ENCODE measurements around the gene L3MBTL4.

L3MBTL4 gene

DNA sequence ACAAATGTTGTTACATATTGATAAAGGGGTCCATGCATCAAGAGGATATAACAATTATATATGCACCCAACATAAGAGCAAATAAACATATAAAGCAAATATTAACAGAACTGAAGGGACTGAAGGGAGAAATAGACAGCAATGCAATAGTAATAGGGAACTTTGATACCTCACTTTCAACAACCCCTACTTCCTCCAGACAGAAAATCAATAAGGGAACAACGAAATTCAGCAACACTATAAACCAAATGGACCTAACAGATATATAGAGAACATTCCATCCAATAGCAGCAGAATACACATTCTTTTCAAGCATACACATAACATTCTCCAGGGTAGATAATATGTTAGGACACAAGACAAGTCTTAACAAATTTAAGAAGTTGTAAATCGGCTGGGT is 71.7 kb downstream of the L3MBTL4 start:
- 70% methylated on average over 2 of the region's 2 CpGs for WGBS (ENCODE audit: insufficient coverage)
- CTCF ChIA-PET = no interaction called here
- POLR2A ChIA-PET = no interaction called here

DNA sequence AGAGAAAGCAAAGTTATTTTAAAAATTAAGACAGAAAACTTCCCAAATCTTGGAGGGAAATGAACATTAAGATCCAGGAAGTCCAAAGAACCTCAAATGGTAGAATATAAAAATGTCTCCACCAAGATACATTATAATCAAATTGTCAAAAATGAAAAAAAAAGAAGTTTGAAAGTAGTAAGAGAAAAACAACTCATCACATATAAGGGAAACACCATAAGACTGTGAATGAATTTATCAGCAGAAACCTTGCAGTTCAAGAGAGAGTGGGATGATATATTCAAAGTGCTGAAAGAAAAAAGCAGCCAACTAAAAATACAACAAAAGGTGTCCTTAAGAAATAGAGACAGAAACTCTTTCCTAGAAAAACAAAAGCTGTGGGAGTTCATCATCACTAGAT is 73.0 kb downstream of the L3MBTL4 start:
- Histone ChIP-seq H3K27me3 (replicated peaks in 2 of 5; ENCODE audit: control insufficient read depth in 4 of 5, insufficient read depth in 5 of 5, low read length in 4 of 5) (no peaks in the 10 kb centered on the region), H3K9me3 (ENCODE audit: control extremely low read depth in 1 of 5, control insufficient read depth in 4 of 5, insufficient read depth in 2 of 5, low read depth in 1 of 5, low read length in 4 of 5) (peaks cover 1 to 46% (median 6%) of the 10 kb centered on the region in 5 experiments), H3K4me1 (ENCODE audit: control extremely low read depth in 1 of 4, control insufficient read depth in 4 of 4, insufficient read depth in 4 of 4, low read length in 3 of 4) (no peaks in the 10 kb centered on the region), H3K4me3 (ENCODE audit: control insufficient read depth in 1 of 7, extremely low read depth in 1 of 7, insufficient read depth in 4 of 7, low read depth in 2 of 7, low read length in 6 of 7) (no peak overlapping the region), H3K27ac (ENCODE audit: insufficient read depth in 1 of 2, low read depth in 1 of 2, low read length in 2 of 2, poor library complexity in 1 of 2, severe bottlenecking in 2 of 2) (no peak overlapping the region), H3K36me3 (ENCODE audit: control insufficient read depth in 4 of 4, insufficient read depth in 4 of 4, low read length in 3 of 4) (no peaks in the 10 kb centered on the region)
- ChIA-PET POLR2A (no interaction called here), CTCF (no interaction called here)
- no peak for DNase-seq

More for the DNA sequence above, 71.7 kb downstream of the L3MBTL4 start:
- no peak overlapping the region for H3K4me3 ChIP-seq (ENCODE audit: control insufficient read depth in 1 of 7, extremely low read depth in 1 of 7, insufficient read depth in 4 of 7, low read depth in 2 of 7, low read length in 6 of 7)
- no peak for DNase-seq
- H3K36me3 ChIP-seq (ENCODE audit: control insufficient read depth in 4 of 4, insufficient read depth in 4 of 4, low read length in 3 of 4) = no peaks in the 10 kb centered on the region
- H3K27me3 ChIP-seq (replicated peaks in 2 of 5; ENCODE audit: control insufficient read depth in 4 of 5, insufficient read depth in 5 of 5, low read length in 4 of 5) = no peaks in the 10 kb centered on the region
- peaks cover 0 to 40% (median 6%) of the 10 kb centered on the region in 5 experiments for H3K9me3 ChIP-seq (ENCODE audit: control extremely low read depth in 1 of 5, control insufficient read depth in 4 of 5, insufficient read depth in 2 of 5, low read depth in 1 of 5, low read length in 4 of 5)
- H3K4me1 ChIP-seq (ENCODE audit: control extremely low read depth in 1 of 4, control insufficient read depth in 4 of 4, insufficient read depth in 4 of 4, low read length in 3 of 4) = no peaks in the 10 kb centered on the region
- no peak overlapping the region for H3K27ac ChIP-seq (ENCODE audit: insufficient read depth in 1 of 2, low read depth in 1 of 2, low read length in 2 of 2, poor library complexity in 1 of 2, severe bottlenecking in 2 of 2)

- H3K27me3 ChIP-seq (replicated peaks in 2 of 5; ENCODE audit: control insufficient read depth in 4 of 5, insufficient read depth in 5 of 5, low read length in 4 of 5) = no peaks in the 10 kb centered on the region
- CTCF ChIA-PET = no interaction called here
- DNase-seq = peak in 1 of 3 donors; percentile 6
- H3K27ac ChIP-seq (ENCODE audit: insufficient read depth in 1 of 2, low read depth in 1 of 2, low read length in 2 of 2, poor library complexity in 1 of 2, severe bottlenecking in 2 of 2) = no peak overlapping the region
- no peaks in the 10 kb centered on the region for H3K4me1 ChIP-seq (ENCODE audit: control extremely low read depth in 1 of 4, control insufficient read depth in 4 of 4, insufficient read depth in 4 of 4, low read length in 3 of 4)
- no peak overlapping the region for H3K4me3 ChIP-seq (ENCODE audit: control insufficient read depth in 1 of 7, extremely low read depth in 1 of 7, insufficient read depth in 4 of 7, low read depth in 2 of 7, low read length in 6 of 7)
- no peaks in the 10 kb centered on the region for H3K36me3 ChIP-seq (ENCODE audit: control insufficient read depth in 4 of 4, insufficient read depth in 4 of 4, low read length in 3 of 4)
- H3K9me3 ChIP-seq (ENCODE audit: control extremely low read depth in 1 of 5, control insufficient read depth in 4 of 5, insufficient read depth in 2 of 5, low read depth in 1 of 5, low read length in 4 of 5) = peaks cover 1 to 46% (median 6%) of the 10 kb centered on the region in 5 experiments
- POLR2A ChIA-PET = no interaction called here
Measured at GRCh38 chr18:6341303-6341702, 73.4 kb downstream of the L3MBTL4 start.

DNA sequence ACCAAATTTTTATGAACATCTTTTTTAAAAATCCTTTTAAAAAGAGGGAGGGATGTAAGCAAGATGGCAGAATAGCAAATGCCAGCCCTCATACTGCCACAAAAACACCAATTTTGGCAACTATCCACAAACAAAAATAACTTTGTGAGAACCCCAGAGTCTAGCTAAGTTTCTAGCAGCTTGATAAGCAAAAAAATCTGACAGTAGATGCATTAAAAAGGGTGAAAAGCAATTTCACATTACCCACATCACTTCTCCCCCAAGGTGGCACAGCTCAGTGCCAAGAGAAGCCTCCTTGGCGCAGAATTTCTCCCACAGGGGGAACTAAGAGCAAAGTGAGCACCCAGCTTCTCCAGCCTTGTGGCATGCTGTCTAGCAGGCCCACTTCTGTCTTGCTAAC is 74.6 kb downstream of the L3MBTL4 start:
- no peaks in the 10 kb centered on the region for H3K36me3 ChIP-seq (ENCODE audit: control insufficient read depth in 4 of 4, insufficient read depth in 4 of 4, low read length in 3 of 4)
- 100% methylated on average over 1 of the region's 1 CpG for WGBS (ENCODE audit: insufficient coverage)
- H3K27me3 ChIP-seq (replicated peaks in 2 of 5; ENCODE audit: control insufficient read depth in 4 of 5, insufficient read depth in 5 of 5, low read length in 4 of 5) = no peaks in the 10 kb centered on the region
- ChIA-PET POLR2A (no interaction called here), CTCF (interaction anchor here (0.9 kb wide), 1 partner anchor 8 kb away, joined by 3 read pairs; no protein-coding TSS in a partner anchor)
- no peak overlapping the region for H3K4me3 ChIP-seq (ENCODE audit: control insufficient read depth in 1 of 7, extremely low read depth in 1 of 7, insufficient read depth in 4 of 7, low read depth in 2 of 7, low read length in 6 of 7)
- H3K27ac ChIP-seq (ENCODE audit: insufficient read depth in 1 of 2, low read depth in 1 of 2, low read length in 2 of 2, poor library complexity in 1 of 2, severe bottlenecking in 2 of 2) = no peak overlapping the region
- DNase-seq = no peak
- H3K4me1 ChIP-seq (ENCODE audit: control extremely low read depth in 1 of 4, control insufficient read depth in 4 of 4, insufficient read depth in 4 of 4, low read length in 3 of 4) = no peaks in the 10 kb centered on the region
- peaks cover 1 to 49% (median 6%) of the 10 kb centered on the region in 5 experiments for H3K9me3 ChIP-seq (ENCODE audit: control extremely low read depth in 1 of 5, control insufficient read depth in 4 of 5, insufficient read depth in 2 of 5, low read depth in 1 of 5, low read length in 4 of 5)

GRCh38 chr18:6336239-6336638 is 78.5 kb downstream of the L3MBTL4 start:
- Histone ChIP-seq H3K4me1 (ENCODE audit: control extremely low read depth in 1 of 4, control insufficient read depth in 4 of 4, insufficient read depth in 4 of 4, low read length in 3 of 4) (no peaks in the 10 kb centered on the region), H3K9me3 (ENCODE audit: control extremely low read depth in 1 of 5, control insufficient read depth in 4 of 5, insufficient read depth in 2 of 5, low read depth in 1 of 5, low read length in 4 of 5) (peaks cover 0 to 36% (median 6%) of the 10 kb centered on the region in 5 experiments), H3K4me3 (ENCODE audit: control insufficient read depth in 1 of 7, extremely low read depth in 1 of 7, insufficient read depth in 4 of 7, low read depth in 2 of 7, low read length in 6 of 7) (no peak overlapping the region), H3K27ac (ENCODE audit: insufficient read depth in 1 of 2, low read depth in 1 of 2, low read length in 2 of 2, poor library complexity in 1 of 2, severe bottlenecking in 2 of 2) (no peak overlapping the region), H3K27me3 (replicated peaks in 2 of 5; ENCODE audit: control insufficient read depth in 4 of 5, insufficient read depth in 5 of 5, low read length in 4 of 5) (no peaks in the 10 kb centered on the region), H3K36me3 (ENCODE audit: control insufficient read depth in 4 of 4, insufficient read depth in 4 of 4, low read length in 3 of 4) (peaks cover 0 to 4% (median 0%) of the 10 kb centered on the region in 4 experiments)
- no peak for DNase-seq
- CTCF ChIA-PET = no interaction called here
- 100% methylated on average over 1 of the region's 4 CpGs for WGBS (ENCODE audit: insufficient coverage)
- POLR2A ChIA-PET = no interaction called here

DNA sequence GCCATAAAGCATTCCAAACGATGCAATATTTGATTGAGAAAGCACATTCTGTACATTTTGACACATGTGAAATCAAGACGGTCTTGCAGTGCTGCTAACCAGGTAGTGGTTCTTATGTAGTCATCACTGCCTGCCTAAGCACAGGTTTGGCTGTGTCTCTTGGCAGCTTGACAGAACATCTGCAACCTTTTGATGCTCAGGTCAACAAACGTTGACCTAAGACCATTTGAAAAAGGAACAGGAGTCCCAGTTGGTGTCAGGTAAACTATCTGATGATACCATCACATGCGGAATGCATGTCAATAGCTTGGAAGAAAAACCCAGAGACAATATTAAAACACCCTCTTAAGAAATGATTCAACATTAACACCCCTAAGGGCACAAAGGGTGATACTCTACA is 80.7 kb downstream of the L3MBTL4 start:
- DNase-seq = no peak
- H3K4me1 ChIP-seq (ENCODE audit: control extremely low read depth in 1 of 4, control insufficient read depth in 4 of 4, insufficient read depth in 4 of 4, low read length in 3 of 4) = no peaks in the 10 kb centered on the region
- 94% methylated on average over 4 of the region's 4 CpGs for WGBS (ENCODE audit: insufficient coverage)
- ChIA-PET CTCF (no interaction called here), POLR2A (no interaction called here)
- H3K27me3 ChIP-seq (replicated peaks in 2 of 5; ENCODE audit: control insufficient read depth in 4 of 5, insufficient read depth in 5 of 5, low read length in 4 of 5) = no peaks in the 10 kb centered on the region
- H3K36me3 ChIP-seq (ENCODE audit: control insufficient read depth in 4 of 4, insufficient read depth in 4 of 4, low read length in 3 of 4) = peaks cover 0 to 4% (median 0%) of the 10 kb centered on the region in 4 experiments
- H3K9me3 ChIP-seq (ENCODE audit: control extremely low read depth in 1 of 5, control insufficient read depth in 4 of 5, insufficient read depth in 2 of 5, low read depth in 1 of 5, low read length in 4 of 5) = peaks cover 0 to 34% (median 3%) of the 10 kb centered on the region in 5 experiments
- no peak overlapping the region for H3K27ac ChIP-seq (ENCODE audit: insufficient read depth in 1 of 2, low read depth in 1 of 2, low read length in 2 of 2, poor library complexity in 1 of 2, severe bottlenecking in 2 of 2)
- no peak overlapping the region for H3K4me3 ChIP-seq (ENCODE audit: control insufficient read depth in 1 of 7, extremely low read depth in 1 of 7, insufficient read depth in 4 of 7, low read depth in 2 of 7, low read length in 6 of 7)

- Histone ChIP-seq H3K9me3 (ENCODE audit: control extremely low read depth in 1 of 5, control insufficient read depth in 4 of 5, insufficient read depth in 2 of 5, low read depth in 1 of 5, low read length in 4 of 5) (peaks cover 0 to 24% (median 2%) of the 10 kb centered on the region in 5 experiments), H3K4me3 (ENCODE audit: control insufficient read depth in 1 of 7, extremely low read depth in 1 of 7, insufficient read depth in 4 of 7, low read depth in 2 of 7, low read length in 6 of 7) (no peak overlapping the region), H3K27ac (ENCODE audit: insufficient read depth in 1 of 2, low read depth in 1 of 2, low read length in 2 of 2, poor library complexity in 1 of 2, severe bottlenecking in 2 of 2) (no peak overlapping the region), H3K27me3 (replicated peaks in 2 of 5; ENCODE audit: control insufficient read depth in 4 of 5, insufficient read depth in 5 of 5, low read length in 4 of 5) (no peaks in the 10 kb centered on the region), H3K36me3 (ENCODE audit: control insufficient read depth in 4 of 4, insufficient read depth in 4 of 4, low read length in 3 of 4) (peaks cover 0 to 4% (median 0%) of the 10 kb centered on the region in 4 experiments), H3K4me1 (ENCODE audit: control extremely low read depth in 1 of 4, control insufficient read depth in 4 of 4, insufficient read depth in 4 of 4, low read length in 3 of 4) (no peaks in the 10 kb centered on the region)
- no peak for DNase-seq
- CTCF ChIA-PET = interaction anchor here (0.8 kb wide), 1 partner anchor 8 kb away, joined by 3 read pairs; no protein-coding TSS in a partner anchor
- 85% methylated on average over 2 of the region's 2 CpGs for WGBS (ENCODE audit: insufficient coverage)
- POLR2A ChIA-PET = no interaction called here
Measured at GRCh38 chr18:6331872-6332271, 82.8 kb downstream of the L3MBTL4 start.

Data from common myeloid progenitor, CD34-positive (primary cell).